Esophagus muscularis mucosa (tissue), 4 donors: Measurements from ENCODE around the gene SCAANT1. TPM values are rescaled to one million over a fixed set of nuclear protein-coding genes. Genes with fewer than 3 reads are reported as not detected.

Source experiments
- DNase-seq: peaks from one replicate; pipeline ENCODE4 v3.0.0-alpha.2; 2017; ENCODE audit errors: extremely low spot score
- H3K27ac ChIP-seq, 4 donors: fragments of 200-600 bp; sonication (generic); replicated peaks in 1 of 4; 1 replicate in 3 of 4; 2 replicates in 1 of 4; pipeline ENCODE4 v1.5.1; 2016 to 2019; ENCODE audit warnings: mild to moderate bottlenecking in 1 of 4
- H3K27me3 ChIP-seq, 4 donors: fragments of 200-600 bp; sonication (generic); one replicate each; pipeline versions ENCODE4 v1.5.1 to v1.6.0; 2016 to 2019
- H3K36me3 ChIP-seq, 4 donors: fragments of 200-600 bp; sonication (generic); one replicate each; pipeline ENCODE4 v1.5.1; 2016 to 2019
- H3K4me1 ChIP-seq, 4 donors: fragments of 200-600 bp; sonication (generic); one replicate each; pipeline ENCODE4 v1.5.1; 2016 to 2019
- H3K4me3 ChIP-seq, 4 donors: fragments of 200-600 bp; sonication (generic); 1 replicate in 2 of 4; 2 replicates in 2 of 4; pipeline ENCODE4 v1.5.1; 2016 to 2019; ENCODE audit warnings: mild to moderate bottlenecking in 4 of 4, moderate library complexity in 1 of 4
- H3K9me3 ChIP-seq, 4 donors: fragments of 200-600 bp; sonication (generic); 1 replicate in 3 of 4; 2 replicates in 1 of 4; pipeline ENCODE4 v1.5.1; 2016 to 2019
- EP300 ChIP-seq: sonication (generic); formaldehyde crosslinking; IDR thresholded peaks from one replicate; pipeline ENCODE4 v1.6.1; 2017; ENCODE audit warnings: antibody characterized with exemption
- POLR2A ChIP-seq: fragments of 450-650 bp; IDR thresholded peaks from one replicate; pipeline ENCODE4 v1.6.1; 2017; ENCODE audit warnings: antibody characterized with exemption, moderate library complexity, mild to moderate bottlenecking, low read depth
- POLR2AphosphoS5 ChIP-seq, 2 donors: sonication (generic); formaldehyde crosslinking; IDR thresholded peaks; one replicate each; pipeline ENCODE4 v1.6.1; 2017; ENCODE audit warnings: antibody characterized with exemption in 2 of 2
- WGBS: methylation state at CpG from one replicate; pipeline ENCODE4 v1.1.5; 2018; 5-methylcytosine and 5-hydroxymethylcytosine counted together
- intact Hi-C: fragments of 100-400 bp; cut with DNase I; formaldehyde crosslinking; loops from one replicate; pipeline ENCODE4 v1.15.1; 2023
- total RNA-seq, 4 donors: library from RNA; depleted of rRNA; stranded (reverse); fragments of >200 nt; gene quantifications; one replicate each; pipeline versions ENCODE4 v1.1.0 to v1.2.1, GENCODE V29; 2016
- TF ChIP-seq, protein P1 (sequence below), 3 experiments: fragments of 200-600 bp in 2 of 3; fragments of 450-650 bp in 1 of 3; sonication (generic) in 2 of 3; IDR thresholded peaks; one replicate each; pipeline ENCODE4 v1.5.1; 2017 to 2019; ENCODE audit warnings: antibody characterized with exemption in 3 of 3, mild to moderate bottlenecking in 2 of 3, moderate library complexity in 1 of 3

The SCAANT1 gene
- total RNA-seq, 4 donors from 2014 or later = not detected

DNA sequence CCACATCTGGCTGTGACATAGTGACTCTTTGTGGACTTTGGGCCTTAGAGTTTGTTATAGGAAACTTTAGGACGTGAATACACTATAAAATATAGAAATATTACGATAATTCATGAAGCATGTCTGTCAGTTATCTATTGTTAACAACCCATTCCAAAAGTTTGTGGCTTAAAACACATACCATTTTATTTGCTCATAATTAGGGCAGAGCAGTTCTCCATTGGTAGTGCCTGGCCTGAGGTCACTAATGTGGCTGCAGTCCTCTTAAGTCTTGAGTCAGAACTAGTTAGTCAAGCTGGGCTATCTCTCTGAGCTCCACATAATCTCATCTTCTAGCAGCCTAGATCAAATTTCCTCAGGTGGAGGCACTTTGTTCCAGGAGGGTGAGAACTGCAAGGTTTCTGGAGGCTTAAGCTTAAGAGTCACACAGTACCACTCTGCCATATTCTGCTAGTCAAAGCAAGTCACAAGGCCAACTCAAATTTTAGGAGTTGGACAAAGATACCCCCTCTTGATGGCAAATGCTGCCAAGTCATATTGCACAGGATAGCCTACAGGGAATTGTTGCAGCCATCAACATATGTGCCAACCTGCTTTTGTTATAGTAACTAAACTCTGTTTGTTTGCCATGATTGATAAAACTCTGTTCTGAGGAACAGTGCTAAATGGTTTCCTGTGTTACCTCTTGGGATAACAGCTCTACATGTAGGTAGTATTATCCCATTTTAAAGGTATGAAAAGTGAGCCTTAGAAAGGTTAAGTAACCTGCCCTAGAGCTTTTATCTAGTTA lies 39.9 kb downstream of the SCAANT1 start:
- no peak overlapping the region for H3K4me3 ChIP-seq
- WGBS = 93% methylated on average over 2 of the region's 2 CpGs
- H3K4me1 ChIP-seq = peaks cover 12 to 36% (median 31%) of the 10 kb centered on the region in 4 donors
- no peaks in the 10 kb centered on the region for H3K27me3 ChIP-seq
- DNase-seq = no peak
- intact Hi-C loops = no loop called here
- TF ChIP-seq POLR2A (no peak), EP300 (no peak)
- TF ChIP-seq, protein P1, sequence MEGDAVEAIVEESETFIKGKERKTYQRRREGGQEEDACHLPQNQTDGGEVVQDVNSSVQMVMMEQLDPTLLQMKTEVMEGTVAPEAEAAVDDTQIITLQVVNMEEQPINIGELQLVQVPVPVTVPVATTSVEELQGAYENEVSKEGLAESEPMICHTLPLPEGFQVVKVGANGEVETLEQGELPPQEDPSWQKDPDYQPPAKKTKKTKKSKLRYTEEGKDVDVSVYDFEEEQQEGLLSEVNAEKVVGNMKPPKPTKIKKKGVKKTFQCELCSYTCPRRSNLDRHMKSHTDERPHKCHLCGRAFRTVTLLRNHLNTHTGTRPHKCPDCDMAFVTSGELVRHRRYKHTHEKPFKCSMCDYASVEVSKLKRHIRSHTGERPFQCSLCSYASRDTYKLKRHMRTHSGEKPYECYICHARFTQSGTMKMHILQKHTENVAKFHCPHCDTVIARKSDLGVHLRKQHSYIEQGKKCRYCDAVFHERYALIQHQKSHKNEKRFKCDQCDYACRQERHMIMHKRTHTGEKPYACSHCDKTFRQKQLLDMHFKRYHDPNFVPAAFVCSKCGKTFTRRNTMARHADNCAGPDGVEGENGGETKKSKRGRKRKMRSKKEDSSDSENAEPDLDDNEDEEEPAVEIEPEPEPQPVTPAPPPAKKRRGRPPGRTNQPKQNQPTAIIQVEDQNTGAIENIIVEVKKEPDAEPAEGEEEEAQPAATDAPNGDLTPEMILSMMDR (IDR thresholded peaks at IDR 0.05) = no peak
- no peak overlapping the region for H3K27ac ChIP-seq
- H3K9me3 ChIP-seq = no peaks in the 10 kb centered on the region
- H3K36me3 ChIP-seq = no peaks in the 10 kb centered on the region

- no peak for DNase-seq
- Histone ChIP-seq H3K27me3 (no peaks in the 10 kb centered on the region), H3K36me3 (no peaks in the 10 kb centered on the region), H3K4me1 (peaks cover 2 to 21% (median 15%) of the 10 kb centered on the region in 4 donors), H3K27ac (no peak overlapping the region), H3K9me3 (no peaks in the 10 kb centered on the region), H3K4me3 (no peak overlapping the region)
- WGBS = 74% methylated on average over 2 of the region's 2 CpGs
- TF ChIP-seq POLR2AphosphoS5 (IDR thresholded peaks at IDR 0.05) (no peak), EP300 (no peak), POLR2A (no peak)
- TF ChIP-seq, protein P1 (IDR thresholded peaks at IDR 0.05) = no peak
- intact Hi-C loops = no loop called here
These were observed 41.6 kb downstream of the SCAANT1 start for GRCh38 chr3:63870615-63871005.

- intact Hi-C loops = loop anchor here (10.0 kb wide), 1 partner anchor 125 kb away; no protein-coding TSS in a partner anchor
- TF ChIP-seq POLR2A (no peak), EP300 (no peak), POLR2AphosphoS5 (IDR thresholded peaks at IDR 0.05) (no peak)
- TF ChIP-seq, protein P1 (IDR thresholded peaks at IDR 0.05) = no peak
- Histone ChIP-seq H3K9me3 (no peaks in the 10 kb centered on the region), H3K27me3 (no peaks in the 10 kb centered on the region), H3K36me3 (no peaks in the 10 kb centered on the region), H3K4me3 (no peak overlapping the region), H3K27ac (no peak overlapping the region), H3K4me1 (peaks cover 0 to 19% (median 16%) of the 10 kb centered on the region in 4 donors)
- no peak for DNase-seq
- WGBS = 86% methylated on average over 3 of the region's 3 CpGs
These were observed 42.1 kb downstream of the SCAANT1 start for GRCh38 chr3:63869940-63870614.

DNA sequence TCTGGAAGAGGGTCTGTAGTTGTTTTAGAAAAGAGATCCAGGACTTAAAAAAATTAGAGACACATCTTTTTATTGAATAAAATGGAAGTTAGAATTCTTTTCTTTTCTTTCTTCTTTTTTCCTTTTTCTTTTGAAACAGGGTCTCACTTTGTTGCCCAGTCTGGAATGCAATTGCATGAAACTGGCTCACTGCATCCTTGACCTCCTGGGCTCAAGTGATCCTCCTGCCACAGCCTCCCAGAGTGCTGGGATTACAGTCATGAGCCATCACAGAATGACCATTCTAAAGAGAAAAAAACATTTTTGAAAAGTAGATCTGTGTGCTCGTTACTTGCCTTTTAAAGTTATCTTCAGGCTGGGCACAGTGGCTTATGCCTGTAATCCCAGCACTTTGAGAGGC lies 45.0 kb downstream of the SCAANT1 start:
- Histone ChIP-seq H3K27me3 (no peaks in the 10 kb centered on the region), H3K9me3 (no peaks in the 10 kb centered on the region), H3K4me3 (no peak overlapping the region), H3K27ac (no peak overlapping the region), H3K36me3 (no peaks in the 10 kb centered on the region), H3K4me1 (peaks cover 8 to 35% (median 28%) of the 10 kb centered on the region in 4 donors)
- TF ChIP-seq POLR2A (no peak), EP300 (no peak), POLR2AphosphoS5 (IDR thresholded peaks at IDR 0.05) (no peak)
- TF ChIP-seq, protein P1 (IDR thresholded peaks at IDR 0.05) = no peak
- intact Hi-C loops = loop anchor here (10.0 kb wide), 1 partner anchor 128 kb away; no protein-coding TSS in a partner anchor
- WGBS = 100% methylated on average over 1 of the region's 1 CpG
- no peak for DNase-seq
